SK-N-SH (cell line): ENCODE data around the gene IL10RA. TPM values are rescaled to one million over a fixed set of nuclear protein-coding genes. Genes with fewer than 3 reads are reported as not detected.

ENCODE experiments used
- CTCF ChIA-PET: fragments of 300-600, 350-600 bp; formaldehyde crosslinking; extraction: SDS; loops from one replicate; lab custom pipeline; 2021; lab: Yijun Ruan, JAX
- POLR2A ChIA-PET: fragments of 350-600 bp; sonication (Branson Sonifier 250); formaldehyde crosslinking; extraction: SDS; loops from one replicate; lab custom pipeline; 2020; ENCODE audit warnings: antibody characterized with exemption, inconsistent platforms; lab: Yijun Ruan, JAX
- DNase-seq: peaks from one replicate; pipeline ENCODE4 v3.0.0; 2012
- H2AFZ ChIP-seq: fragments of 200-600 bp; sonication (generic); 2 replicates; pipeline ENCODE4 v1.8.1; 2016; ENCODE audit warnings: antibody characterized with exemption, mild to moderate bottlenecking, low read depth
- H3F3A ChIP-seq: fragments of 200-600 bp; sonication (generic); replicated peaks from 2 replicates; pipeline ENCODE3; 2016; ENCODE audit warnings: antibody characterized with exemption, mild to moderate bottlenecking; ENCODE audit not compliant: insufficient read depth
- H3K27ac ChIP-seq, 2 experiments: fragments of 200-500 bp in 1 of 2; fragments of 200-600 bp in 1 of 2; sonication (Bioruptor generic) in 1 of 2; sonication (generic), shearing (Covaris generic) in 1 of 2; 2 replicates each; pipeline versions ENCODE4 v1.5.1 to v1.6.1; 2014 to 2016; ENCODE audit warnings: low read depth in 2 of 2, inconsistent platforms in 1 of 2, low read length in 1 of 2, mild to moderate bottlenecking in 1 of 2, mixed read lengths in 1 of 2
- H3K27me3 ChIP-seq: fragments of 200-600 bp; sonication (generic), shearing (Covaris generic); 2 replicates; pipeline ENCODE4 v1.6.1; 2016; ENCODE audit warnings: mixed run types; ENCODE audit not compliant: insufficient read depth
- H3K36me3 ChIP-seq, 2 experiments: fragments of 200-500 bp in 1 of 2; fragments of 200-600 bp in 1 of 2; sonication (Bioruptor generic) in 1 of 2; sonication (generic) in 1 of 2; replicated peaks in 1 of 2; 2 replicates each; pipeline versions ENCODE3 to v1.5.1; 2014 to 2016; ENCODE audit warnings: low read length in 1 of 2, mild to moderate bottlenecking in 1 of 2; ENCODE audit not compliant: insufficient read depth in 2 of 2, control insufficient read depth in 1 of 2
- H3K4me1 ChIP-seq, 2 experiments: fragments of 200-500 bp in 1 of 2; fragments of 200-600 bp in 1 of 2; sonication (Bioruptor generic) in 1 of 2; sonication (generic), shearing (Covaris generic) in 1 of 2; 2 replicates each; pipeline versions ENCODE4 v1.5.1 to v1.6.1; 2014 to 2016; ENCODE audit warnings: low read depth in 1 of 2, low read length in 1 of 2, mixed run types in 1 of 2; ENCODE audit not compliant: insufficient read depth in 2 of 2, control insufficient read depth in 1 of 2
- H3K4me2 ChIP-seq: fragments of 200-600 bp; sonication (generic), shearing (Covaris generic); 2 replicates; pipeline ENCODE4 v1.6.1; 2017; ENCODE audit warnings: mixed run types
- H3K4me3 ChIP-seq, 2 experiments: fragments of 200-500 bp in 1 of 2; fragments of 200-600 bp in 1 of 2; sonication (Bioruptor generic) in 1 of 2; sonication (generic), shearing (Covaris generic) in 1 of 2; 2 replicates each; pipeline versions ENCODE4 v1.5.1 to v1.8.1; 2014 to 2016; ENCODE audit warnings: low read depth in 2 of 2, inconsistent platforms in 1 of 2, low read length in 1 of 2, mild to moderate bottlenecking in 1 of 2, mixed read lengths in 1 of 2, moderate library complexity in 1 of 2
- H3K79me2 ChIP-seq: fragments of 200-600 bp; sonication (generic); 2 replicates; pipeline ENCODE4 v1.8.1; 2017; ENCODE audit warnings: mild to moderate bottlenecking; ENCODE audit not compliant: insufficient read depth
- H3K9ac ChIP-seq: fragments of 200-600 bp; sonication (generic); 2 replicates; pipeline ENCODE4 v1.6.1; 2017; ENCODE audit warnings: mixed run types
- H3K9me2 ChIP-seq: fragments of 200-600 bp; sonication (generic); 2 replicates; pipeline ENCODE4 v1.6.1; 2017; ENCODE audit warnings: mixed run types
- H3K9me3 ChIP-seq: fragments of 200-600 bp; sonication (generic); 2 replicates; pipeline ENCODE4 v1.6.1; 2017; ENCODE audit warnings: mixed run types, mild to moderate bottlenecking, moderate library complexity
- H4K20me1 ChIP-seq: fragments of 200-600 bp; sonication (generic); 2 replicates; pipeline ENCODE4 v1.6.1; 2017; ENCODE audit warnings: mild to moderate bottlenecking, mixed run types; ENCODE audit not compliant: insufficient read depth
- FOSL2 ChIP-seq: IDR thresholded peaks from 2 replicates; pipeline ENCODE4 v1.4.0; 2012; ENCODE audit warnings: low read depth, mild to moderate bottlenecking, moderate library complexity, borderline replicate concordance
- FOXM1 ChIP-seq: IDR thresholded peaks from 2 replicates; pipeline ENCODE4 v1.4.0; 2012; ENCODE audit warnings: low read depth, mild to moderate bottlenecking
- GABPA ChIP-seq: IDR thresholded peaks from 2 replicates; pipeline ENCODE4 v1.4.0; 2012; ENCODE audit warnings: low read depth, mild to moderate bottlenecking
- IRF3 ChIP-seq: fragments of 150-350 bp; IDR thresholded peaks from 2 replicates; pipeline ENCODE4 v1.6.1; 2016; ENCODE audit warnings: mild to moderate bottlenecking, low read depth, low read length
- NRF1 ChIP-seq: IDR thresholded peaks from 2 replicates; pipeline ENCODE4 v1.6.1; 2012; ENCODE audit warnings: low read depth, mild to moderate bottlenecking, low read length
- RCOR1 ChIP-seq: fragments of 150-350 bp; IDR thresholded peaks from 2 replicates; pipeline ENCODE4 v1.6.1; 2017; ENCODE audit warnings: antibody characterized with exemption, low read length
- RXRA ChIP-seq: IDR thresholded peaks from 2 replicates; pipeline ENCODE4 v1.4.0; 2012; ENCODE audit warnings: low read depth, mild to moderate bottlenecking, borderline replicate concordance
- SMC3 ChIP-seq: IDR thresholded peaks from 2 replicates; pipeline ENCODE4 v1.6.1; 2012; ENCODE audit warnings: low read depth, low read length, improper control_type of control experiment
- WGBS: methylation state at CpG from one replicate; pipeline ENCODE4 v1.1.6; 2017; ENCODE audit warnings: low lambda C conversion rate; 5-methylcytosine and 5-hydroxymethylcytosine counted together
- polyA plus RNA-seq, 3 experiments: library from polyadenylated mRNA; depleted of rRNA; stranded (reverse); fragments of >200 nt; gene quantifications; 2 replicates each; pipeline ENCODE4 v1.2.3, GENCODE V29; 2012
- TF ChIP-seq, protein P1 (sequence below): IDR thresholded peaks from 2 replicates; pipeline ENCODE4 v1.4.0; 2012; ENCODE audit warnings: low read depth, borderline replicate concordance
- TF ChIP-seq, protein P2 (sequence below): IDR thresholded peaks from 2 replicates; pipeline ENCODE4 v1.4.0; 2012; ENCODE audit warnings: low read depth

Gene IL10RA
- polyA plus RNA-seq, 1 of the 3 experiments (the other 2 are of a cell fraction) = not detected

DNA sequence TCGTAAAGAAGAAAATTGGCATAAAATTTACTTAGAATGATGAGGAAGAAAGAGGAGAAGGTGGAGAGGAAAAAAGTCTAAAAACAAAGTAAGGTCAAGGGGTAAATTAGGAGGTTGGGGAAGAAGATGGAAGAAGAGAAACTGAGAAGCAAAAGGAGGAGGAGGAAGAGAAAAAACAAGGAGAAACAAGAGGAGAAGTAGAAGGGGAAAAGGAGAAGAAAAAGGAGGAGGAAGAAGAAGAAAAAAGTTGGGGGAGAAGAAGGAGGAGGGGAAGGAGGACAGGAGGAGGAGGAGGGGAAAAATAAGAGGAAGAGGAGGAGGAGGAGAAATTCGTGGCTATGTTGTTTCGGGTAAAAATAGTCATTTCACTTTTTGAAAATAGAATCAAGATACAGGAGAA is 42.4 kb downstream of the IL10RA start:
- no peaks in the 10 kb centered on the region for H3K9me3 ChIP-seq
- no peaks in the 10 kb centered on the region for H3F3A ChIP-seq
- peaks cover 9% of the 10 kb centered on the region; the same call in 1 of the 2 replicates for H3K27me3 ChIP-seq
- H3K27ac ChIP-seq = no peak overlapping the region
- no peak overlapping the region for H3K4me2 ChIP-seq
- H3K9me2 ChIP-seq = no peaks in the 10 kb centered on the region
- no peaks in the 10 kb centered on the region for H3K4me1 ChIP-seq
- no peak for DNase-seq
- POLR2A ChIA-PET = no interaction called here
- no peaks in the 10 kb centered on the region for H3K79me2 ChIP-seq
- no peak overlapping the region for H3K9ac ChIP-seq
- TF ChIP-seq NRF1 (no peak), FOXM1 (no peak), RCOR1 (no peak)
- no peaks in the 10 kb centered on the region for H4K20me1 ChIP-seq
- no peak overlapping the region for H2AFZ ChIP-seq
- 12% methylated on average over 3 of the region's 3 CpGs for WGBS
- H3K4me3 ChIP-seq = no peak overlapping the region
- CTCF ChIA-PET = interaction anchor here (3.4 kb wide), 1 partner anchor 25 kb away, joined by 11 read pairs; no protein-coding TSS in a partner anchor
- H3K36me3 ChIP-seq = no peaks in the 10 kb centered on the region

- Histone ChIP-seq H4K20me1 (no peaks in the 10 kb centered on the region), H3K9ac (no peak overlapping the region), H3K4me1 (no peaks in the 10 kb centered on the region), H3K27ac (no peak overlapping the region), H3K36me3 (no peaks in the 10 kb centered on the region), H3K9me3 (no peaks in the 10 kb centered on the region), H3K79me2 (no peaks in the 10 kb centered on the region), H3K27me3 (peaks cover 12% of the 10 kb centered on the region; the same call in 1 of the 2 replicates), H3K4me2 (no peak overlapping the region), H3K4me3 (no peak overlapping the region), H2AFZ (no peak overlapping the region), H3K9me2 (no peaks in the 10 kb centered on the region), H3F3A (no peaks in the 10 kb centered on the region)
- TF ChIP-seq GABPA (no peak), IRF3 (no peak), FOXM1 (no peak), RXRA (no peak), FOSL2 (no peak), SMC3 (no peak)
- TF ChIP-seq, protein P1, sequence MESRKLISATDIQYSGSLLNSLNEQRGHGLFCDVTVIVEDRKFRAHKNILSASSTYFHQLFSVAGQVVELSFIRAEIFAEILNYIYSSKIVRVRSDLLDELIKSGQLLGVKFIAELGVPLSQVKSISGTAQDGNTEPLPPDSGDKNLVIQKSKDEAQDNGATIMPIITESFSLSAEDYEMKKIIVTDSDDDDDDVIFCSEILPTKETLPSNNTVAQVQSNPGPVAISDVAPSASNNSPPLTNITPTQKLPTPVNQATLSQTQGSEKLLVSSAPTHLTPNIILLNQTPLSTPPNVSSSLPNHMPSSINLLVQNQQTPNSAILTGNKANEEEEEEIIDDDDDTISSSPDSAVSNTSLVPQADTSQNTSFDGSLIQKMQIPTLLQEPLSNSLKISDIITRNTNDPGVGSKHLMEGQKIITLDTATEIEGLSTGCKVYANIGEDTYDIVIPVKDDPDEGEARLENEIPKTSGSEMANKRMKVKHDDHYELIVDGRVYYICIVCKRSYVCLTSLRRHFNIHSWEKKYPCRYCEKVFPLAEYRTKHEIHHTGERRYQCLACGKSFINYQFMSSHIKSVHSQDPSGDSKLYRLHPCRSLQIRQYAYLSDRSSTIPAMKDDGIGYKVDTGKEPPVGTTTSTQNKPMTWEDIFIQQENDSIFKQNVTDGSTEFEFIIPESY = no peak
- TF ChIP-seq, protein P2, sequence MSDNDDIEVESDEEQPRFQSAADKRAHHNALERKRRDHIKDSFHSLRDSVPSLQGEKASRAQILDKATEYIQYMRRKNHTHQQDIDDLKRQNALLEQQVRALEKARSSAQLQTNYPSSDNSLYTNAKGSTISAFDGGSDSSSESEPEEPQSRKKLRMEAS = no peak
- ChIA-PET CTCF (no interaction called here), POLR2A (no interaction called here)
- WGBS = 36% methylated on average over 4 of the region's 4 CpGs
- no peak for DNase-seq
Observed at GRCh38 chr11:118033443-118033842, 47.2 kb downstream of the IL10RA start.
